OCI-LY1 (cell line): ENCODE measurements around the gene M1AP.

Experiments
- H2AFZ ChIP-seq: fragments of 200-600 bp; sonication (generic), shearing (Covaris generic); 2 replicates; pipeline ENCODE4 v1.6.0; 2014; ENCODE audit warnings: antibody characterized with exemption, mild to moderate bottlenecking, low read length
- H3F3A ChIP-seq: fragments of 200-600 bp; sonication (generic), shearing (Covaris generic); 2 replicates; pipeline ENCODE4 v1.6.0; 2014; ENCODE audit warnings: mild to moderate bottlenecking, antibody characterized with exemption, low read length, moderate library complexity; ENCODE audit not compliant: insufficient read depth
- H3K27ac ChIP-seq: fragments of 200-600 bp; sonication (generic); 2 replicates; pipeline ENCODE4 v1.5.1; 2014; ENCODE audit warnings: low read length, mixed run types, mild to moderate bottlenecking, low read depth; ENCODE audit not compliant: poor library complexity, severe bottlenecking
- H3K27me3 ChIP-seq: fragments of 200-600 bp; sonication (generic); 2 replicates; pipeline ENCODE4 v1.6.0; 2014; ENCODE audit warnings: antibody characterized with exemption, mild to moderate bottlenecking, low read length, moderate library complexity; ENCODE audit not compliant: insufficient read depth
- H3K36me3 ChIP-seq: fragments of 200-600 bp; sonication (generic); 2 replicates; pipeline ENCODE4 v1.6.1; 2014; ENCODE audit warnings: mild to moderate bottlenecking, antibody characterized with exemption, low read length, moderate library complexity, mixed read lengths; ENCODE audit not compliant: insufficient read depth
- H3K4me1 ChIP-seq: fragments of 200-600 bp; sonication (generic); 2 replicates; pipeline ENCODE4 v1.5.1; 2014; ENCODE audit warnings: mild to moderate bottlenecking, low read length, moderate library complexity; ENCODE audit not compliant: insufficient read depth, severe bottlenecking
- H3K4me2 ChIP-seq: fragments of 200-600 bp; sonication (generic), shearing (Covaris generic); 2 replicates; pipeline ENCODE4 v1.6.1; 2014; ENCODE audit warnings: low read length
- H3K4me3 ChIP-seq: fragments of 200-600 bp; sonication (generic); 2 replicates; pipeline ENCODE4 v1.5.1; 2014; ENCODE audit warnings: low read length, low read depth, mild to moderate bottlenecking, mixed read lengths; ENCODE audit not compliant: poor library complexity, severe bottlenecking
- H3K79me2 ChIP-seq: fragments of 200-600 bp; shearing (Covaris generic); 2 replicates; pipeline ENCODE4 v1.6.1; 2016; ENCODE audit warnings: mixed run types, low read length, mixed read lengths; ENCODE audit not compliant: insufficient read depth
- H3K9ac ChIP-seq: fragments of 200-600 bp; sonication (generic), shearing (Covaris generic); 2 replicates; pipeline ENCODE4 v1.6.1; 2014; ENCODE audit warnings: mild to moderate bottlenecking, low read length, mixed read lengths
- H3K9me2 ChIP-seq: fragments of 200-600 bp; sonication (generic), shearing (Covaris generic); 2 replicates; pipeline ENCODE4 v1.6.1; 2014; ENCODE audit warnings: low read depth, mild to moderate bottlenecking, low read length, mixed read lengths
- H3K9me3 ChIP-seq: fragments of 200-600 bp; shearing (Covaris generic); 2 replicates; pipeline ENCODE4 v1.6.1; 2014; ENCODE audit warnings: low read length, mixed read lengths
- H4K20me1 ChIP-seq: fragments of 200-600 bp; sonication (generic), shearing (Covaris generic); 2 replicates; pipeline ENCODE4 v1.6.0; 2016; ENCODE audit warnings: mild to moderate bottlenecking, low read length; ENCODE audit not compliant: insufficient read depth
- EZH2 ChIP-seq: fragments of 200-600 bp; sonication (generic), shearing (Covaris generic); IDR thresholded peaks from 2 replicates; pipeline ENCODE4 v1.8.0; 2017; ENCODE audit warnings: borderline replicate concordance, mixed run types, mild to moderate bottlenecking, antibody characterized with exemption, low read length, moderate library complexity, mixed read lengths
- TF ChIP-seq, protein P1 (sequence below): fragments of 200-600 bp; sonication (generic), shearing (Covaris generic); IDR thresholded peaks from 2 replicates; pipeline ENCODE4 v1.5.1; 2017; ENCODE audit warnings: mild to moderate bottlenecking, antibody characterized with exemption, low read length, moderate library complexity, mixed read lengths

The M1AP gene

GRCh38 chr2:74670263-74670662 is 22.1 kb upstream of the M1AP start:
- no peaks in the 10 kb centered on the region for H3F3A ChIP-seq
- no peak overlapping the region for H3K4me3 ChIP-seq
- no peak overlapping the region for H3K27ac ChIP-seq
- H4K20me1 ChIP-seq: no peaks in the 10 kb centered on the region
- H3K4me1 ChIP-seq: no peaks in the 10 kb centered on the region
- H3K4me2 ChIP-seq: no peak overlapping the region
- H3K36me3 ChIP-seq: no peaks in the 10 kb centered on the region
- TF ChIP-seq, protein P1, sequence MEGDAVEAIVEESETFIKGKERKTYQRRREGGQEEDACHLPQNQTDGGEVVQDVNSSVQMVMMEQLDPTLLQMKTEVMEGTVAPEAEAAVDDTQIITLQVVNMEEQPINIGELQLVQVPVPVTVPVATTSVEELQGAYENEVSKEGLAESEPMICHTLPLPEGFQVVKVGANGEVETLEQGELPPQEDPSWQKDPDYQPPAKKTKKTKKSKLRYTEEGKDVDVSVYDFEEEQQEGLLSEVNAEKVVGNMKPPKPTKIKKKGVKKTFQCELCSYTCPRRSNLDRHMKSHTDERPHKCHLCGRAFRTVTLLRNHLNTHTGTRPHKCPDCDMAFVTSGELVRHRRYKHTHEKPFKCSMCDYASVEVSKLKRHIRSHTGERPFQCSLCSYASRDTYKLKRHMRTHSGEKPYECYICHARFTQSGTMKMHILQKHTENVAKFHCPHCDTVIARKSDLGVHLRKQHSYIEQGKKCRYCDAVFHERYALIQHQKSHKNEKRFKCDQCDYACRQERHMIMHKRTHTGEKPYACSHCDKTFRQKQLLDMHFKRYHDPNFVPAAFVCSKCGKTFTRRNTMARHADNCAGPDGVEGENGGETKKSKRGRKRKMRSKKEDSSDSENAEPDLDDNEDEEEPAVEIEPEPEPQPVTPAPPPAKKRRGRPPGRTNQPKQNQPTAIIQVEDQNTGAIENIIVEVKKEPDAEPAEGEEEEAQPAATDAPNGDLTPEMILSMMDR: no peak
- TF ChIP-seq EZH2: no peak
- H3K9me3 ChIP-seq: no peaks in the 10 kb centered on the region
- no peak overlapping the region for H3K9ac ChIP-seq
- H3K79me2 ChIP-seq: no peaks in the 10 kb centered on the region
- no peak overlapping the region for H2AFZ ChIP-seq
- H3K9me2 ChIP-seq: no peaks in the 10 kb centered on the region
- H3K27me3 ChIP-seq: no peaks in the 10 kb centered on the region

DNA sequence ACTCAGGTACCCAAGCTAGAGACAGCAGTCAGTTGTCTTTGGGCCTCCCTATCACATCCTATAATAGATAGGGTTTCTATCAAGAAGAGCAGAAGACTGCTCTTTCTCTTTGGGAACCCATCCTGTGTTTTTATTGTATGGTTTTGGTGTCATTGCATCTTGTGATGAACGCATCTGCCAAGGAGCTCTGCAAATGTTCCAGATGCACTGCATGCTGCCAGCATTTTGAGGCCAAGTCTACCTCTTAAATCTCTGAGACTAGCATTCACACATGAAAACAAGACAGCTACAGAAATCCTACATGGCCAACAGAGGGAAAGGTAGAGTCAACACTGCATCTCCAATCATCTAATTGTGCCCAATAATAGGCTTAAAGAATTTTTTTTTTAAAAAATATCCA is 20.0 kb upstream of the M1AP start:
- Histone ChIP-seq H3K36me3 (no peaks in the 10 kb centered on the region), H3K79me2 (no peaks in the 10 kb centered on the region), H3K9me3 (no peaks in the 10 kb centered on the region), H3K9me2 (no peaks in the 10 kb centered on the region), H3K27ac (no peak overlapping the region), H3K27me3 (no peaks in the 10 kb centered on the region), H3K4me2 (no peak overlapping the region), H3K9ac (no peak overlapping the region), H3K4me3 (no peak overlapping the region), H3F3A (no peaks in the 10 kb centered on the region), H2AFZ (no peak overlapping the region), H3K4me1 (no peaks in the 10 kb centered on the region), H4K20me1 (no peaks in the 10 kb centered on the region)
- TF ChIP-seq, protein P1: no peak
- no peak for TF ChIP-seq EZH2

GRCh38 chr2:74659462-74659861 is 11.3 kb upstream of the M1AP start:
- Histone ChIP-seq H3K4me2 (no peak overlapping the region), H3K4me3 (no peak overlapping the region), H3K79me2 (no peaks in the 10 kb centered on the region), H4K20me1 (no peaks in the 10 kb centered on the region), H3K27me3 (no peaks in the 10 kb centered on the region), H3K9ac (no peak overlapping the region), H3K36me3 (no peaks in the 10 kb centered on the region), H2AFZ (no peak overlapping the region), H3F3A (no peaks in the 10 kb centered on the region), H3K9me2 (no peaks in the 10 kb centered on the region), H3K4me1 (peaks cover 6% of the 10 kb centered on the region), H3K9me3 (no peaks in the 10 kb centered on the region), H3K27ac (no peak overlapping the region)
- TF ChIP-seq, protein P1: no peak
